Fibroblast of villous mesenchyme (primary cell): ENCODE results near the gene TNS3. TPM values are rescaled to one million over a fixed set of nuclear protein-coding genes. Genes with fewer than 3 reads are reported as not detected.

ENCODE experiments used
- DNase-seq: peaks from one replicate; pipeline ENCODE4 v3.0.0-alpha.2; 2010; ENCODE audit warnings: low read depth
- H3K4me3 ChIP-seq: 2 replicates; pipeline ENCODE4 v1.5.1; 2011; ENCODE audit warnings: low read depth, mild to moderate bottlenecking, low read length
- CTCF ChIP-seq: IDR thresholded peaks from 2 replicates; pipeline ENCODE4 v1.5.1; 2012; ENCODE audit warnings: low read depth, mild to moderate bottlenecking, low read length; ENCODE audit not compliant: insufficient read depth
- total RNA-seq: library from RNA; depleted of rRNA; stranded (reverse); fragments of >200 nt; gene quantifications from 2 replicates; pipeline ENCODE4 v1.2.3, GENCODE V29; 2012

The TNS3 gene
- total RNA-seq, 1 donor: 202 TPM

- TF ChIP-seq CTCF: no peak
- DNase-seq: no peak
Measured at GRCh38 chr7:47338026-47338425, 243.9 kb downstream of the TNS3 start.

GRCh38 chr7:47337531-47337930 lies 244.4 kb downstream of the TNS3 start:
- no peak overlapping the region for H3K4me3 ChIP-seq
- DNase-seq: peak; percentile 42
- TF ChIP-seq CTCF: no peak

More at GRCh38 chr7:47338026-47338425, 243.9 kb downstream of the TNS3 start:
- H3K4me3 ChIP-seq: no peak overlapping the region

- TF ChIP-seq CTCF: no peak
- peak; percentile 39 for DNase-seq
- no peak overlapping the region for H3K4me3 ChIP-seq
Measured at GRCh38 chr7:47336472-47337425, 245.2 kb downstream of the TNS3 start.

GRCh38 chr7:47335557-47336471 lies 246.1 kb downstream of the TNS3 start:
- no peak overlapping the region for H3K4me3 ChIP-seq
- peak; percentile 85 for DNase-seq
- TF ChIP-seq CTCF: no peak

GRCh38 chr7:47335071-47335470 lies 246.8 kb downstream of the TNS3 start:
- no peak for DNase-seq
- TF ChIP-seq CTCF: no peak
- no peak overlapping the region for H3K4me3 ChIP-seq

- no peak for DNase-seq
- TF ChIP-seq CTCF: no peak
- no peak overlapping the region for H3K4me3 ChIP-seq
Measured at GRCh38 chr7:47333959-47334358, 248.0 kb downstream of the TNS3 start.
